HUES64 (cell line): ENCODE data around the gene MAP10.

Experiments
- H3K27ac ChIP-seq: 2 replicates; pipeline ENCODE4 v1.7.0; 2013; ENCODE audit warnings: low read depth, low read length, inconsistent platforms
- H3K27me3 ChIP-seq: 2 replicates; pipeline ENCODE4 v1.6.1; 2013; ENCODE audit warnings: mild to moderate bottlenecking, low read length; ENCODE audit not compliant: insufficient read depth
- H3K36me3 ChIP-seq: 2 replicates; pipeline ENCODE4 v1.6.1; 2013; ENCODE audit warnings: mild to moderate bottlenecking, low read length; ENCODE audit not compliant: insufficient read depth
- H3K4me1 ChIP-seq: 2 replicates; pipeline ENCODE4 v1.6.1; 2013; ENCODE audit warnings: mild to moderate bottlenecking, low read length, moderate library complexity; ENCODE audit not compliant: insufficient read depth
- H3K4me3 ChIP-seq: 2 replicates; pipeline ENCODE4 v1.5.1; 2013; ENCODE audit warnings: mild to moderate bottlenecking, low read length, moderate library complexity
- H3K9ac ChIP-seq: 2 replicates; pipeline ENCODE4 v1.6.1; 2013; ENCODE audit warnings: mild to moderate bottlenecking, low read depth, low read length
- H3K9me3 ChIP-seq: 2 replicates; pipeline ENCODE4 v1.6.1; 2013; ENCODE audit warnings: low read depth, low read length; ENCODE audit not compliant: insufficient read depth
- WGBS: fragments of 150-250, 120-280 bp; methylation state at CpG from one replicate; pipeline ENCODE4 v1.1.7; 2013; ENCODE audit warnings: missing lambda C conversion rate; 5-methylcytosine and 5-hydroxymethylcytosine counted together

Gene MAP10

DNA sequence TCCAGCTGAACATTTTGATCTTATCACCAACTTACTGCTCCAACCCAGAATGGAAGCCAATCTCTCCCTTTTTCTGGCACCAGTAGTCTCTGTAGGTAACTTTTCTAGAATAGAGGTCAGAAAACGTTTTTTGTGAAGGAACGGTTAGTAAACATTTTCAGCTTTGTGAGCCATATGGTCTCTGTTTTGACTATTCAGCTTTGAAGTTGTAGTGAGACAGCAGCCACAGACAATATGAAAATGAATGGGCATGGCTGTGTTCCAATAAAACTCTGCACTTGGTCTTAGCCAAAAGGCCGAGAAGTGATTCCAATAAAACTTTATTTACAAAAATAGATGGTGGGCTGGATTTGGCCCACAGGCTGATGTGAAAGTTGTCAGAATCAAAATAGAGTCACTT lies 28.9 kb downstream of the MAP10 start:
- H3K27me3 ChIP-seq: no peaks in the 10 kb centered on the region
- no peaks in the 10 kb centered on the region for H3K36me3 ChIP-seq
- H3K9ac ChIP-seq: no peak overlapping the region
- H3K4me1 ChIP-seq: no peaks in the 10 kb centered on the region
- no peak overlapping the region for H3K4me3 ChIP-seq
- H3K9me3 ChIP-seq: no peaks in the 10 kb centered on the region
- 86% methylated on average over 3 of the region's 3 CpGs for WGBS
- no peak overlapping the region for H3K27ac ChIP-seq

DNA sequence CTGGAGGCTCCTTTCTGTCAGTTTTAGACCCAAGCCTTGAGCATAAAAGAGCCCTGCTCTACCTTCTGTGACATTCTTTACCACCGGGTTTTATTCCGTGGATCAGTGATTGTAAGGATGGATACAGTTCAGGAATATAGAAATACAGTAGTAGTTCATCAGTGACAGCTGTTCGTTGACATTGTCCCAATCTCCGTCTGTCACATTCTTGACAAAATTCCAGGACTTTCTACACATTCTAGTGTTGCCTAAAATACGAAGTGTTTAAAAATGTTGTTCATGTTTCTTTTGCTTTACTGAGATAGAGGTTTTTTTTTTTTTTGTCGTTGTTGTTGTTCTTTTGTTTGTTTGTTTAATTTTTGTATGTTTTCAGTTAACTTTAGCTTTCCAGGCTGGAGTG lies 29.9 kb downstream of the MAP10 start:
- Histone ChIP-seq H3K9ac (no peak overlapping the region), H3K9me3 (no peaks in the 10 kb centered on the region), H3K36me3 (no peaks in the 10 kb centered on the region), H3K27me3 (no peaks in the 10 kb centered on the region), H3K4me1 (no peaks in the 10 kb centered on the region), H3K4me3 (no peak overlapping the region), H3K27ac (no peak overlapping the region)
- WGBS: 91% methylated on average over 5 of the region's 6 CpGs

DNA sequence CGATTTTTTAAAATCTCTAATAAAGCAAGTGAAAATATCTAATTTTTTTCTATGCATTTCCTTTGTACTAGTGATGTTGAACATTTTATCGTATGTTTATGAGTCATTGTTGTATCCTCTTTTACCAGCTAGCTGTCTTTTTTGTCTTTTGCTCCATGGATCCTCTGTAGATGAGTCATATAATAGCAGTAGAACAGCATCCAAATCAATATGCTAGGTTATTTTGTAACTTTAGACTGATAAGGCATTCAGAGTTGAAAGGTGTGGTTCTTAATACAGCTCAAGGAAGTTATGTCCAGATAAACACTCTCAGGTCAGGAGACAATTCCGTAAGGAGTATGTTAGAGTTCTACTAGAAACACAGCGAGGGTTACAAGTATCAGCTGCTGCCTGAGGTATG lies 31.9 kb downstream of the MAP10 start:
- Histone ChIP-seq H3K36me3 (no peaks in the 10 kb centered on the region), H3K27ac (no peak overlapping the region), H3K27me3 (no peaks in the 10 kb centered on the region), H3K4me1 (no peaks in the 10 kb centered on the region), H3K9ac (no peak overlapping the region), H3K4me3 (no peak overlapping the region), H3K9me3 (peaks cover 13% of the 10 kb centered on the region; the same call in 1 of the 2 replicates)
- 92% methylated on average over 3 of the region's 4 CpGs for WGBS

DNA sequence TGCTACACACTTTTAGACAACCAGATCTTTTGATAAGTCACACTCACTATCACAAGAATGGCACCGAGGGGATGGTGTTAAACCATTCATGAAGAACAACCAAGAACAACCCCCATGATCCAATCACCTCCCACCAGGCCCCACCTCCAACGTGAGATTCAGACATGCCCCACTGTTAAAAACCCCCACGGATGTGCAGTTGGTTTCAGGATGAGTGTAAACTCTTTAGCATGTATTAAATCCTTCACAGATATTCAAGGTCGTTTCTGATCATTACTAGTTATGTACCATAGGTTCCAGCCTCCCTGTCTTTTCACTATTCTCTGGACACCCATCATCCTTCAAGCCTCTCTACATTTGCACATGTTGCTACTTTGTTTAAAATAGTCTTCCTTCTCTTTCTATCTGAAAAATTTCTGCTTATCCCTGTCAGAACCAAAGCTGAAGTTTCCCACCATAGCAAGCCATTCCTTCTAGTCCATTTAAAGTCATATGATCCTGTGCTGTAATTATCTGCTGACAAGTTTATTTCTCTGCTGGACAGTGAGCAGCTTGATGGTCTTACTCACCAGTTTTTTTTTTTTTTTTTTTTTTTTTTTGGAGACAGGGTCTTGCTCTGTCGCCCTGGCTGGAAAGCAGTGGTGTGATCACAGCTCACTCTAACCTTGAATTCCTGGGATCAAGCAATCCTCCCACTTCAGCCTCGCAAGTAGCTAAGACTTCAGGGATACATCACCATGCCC lies 36.8 kb downstream of the MAP10 start:
- Histone ChIP-seq H3K27me3 (no peaks in the 10 kb centered on the region), H3K27ac (no peak overlapping the region), H3K36me3 (no peaks in the 10 kb centered on the region), H3K4me3 (no peak overlapping the region), H3K9ac (no peak overlapping the region), H3K4me1 (peaks cover 2% of the 10 kb centered on the region; the same call in 1 of the 2 replicates), H3K9me3 (peaks cover 13% of the 10 kb centered on the region; the same call in 1 of the 2 replicates)
- 90% methylated on average over 6 of the region's 6 CpGs for WGBS

DNA sequence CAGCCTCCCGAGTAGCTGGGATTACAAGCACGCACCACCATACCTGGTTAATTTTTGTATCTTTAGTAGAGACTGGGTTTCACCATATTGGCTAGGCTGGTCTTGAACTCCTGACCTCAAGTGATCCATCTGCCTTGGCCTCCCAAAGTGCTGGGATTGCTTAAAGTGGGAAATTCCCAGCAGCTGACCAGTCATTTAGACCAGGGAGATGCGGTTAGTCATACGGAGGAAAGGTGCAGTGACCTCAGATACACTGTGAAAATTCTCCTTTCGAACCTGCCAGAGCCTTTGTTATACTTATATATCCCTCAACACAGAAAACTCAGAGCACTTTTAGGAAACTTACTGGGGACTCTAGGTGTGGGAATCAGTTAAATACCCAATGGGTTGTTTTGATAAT lies 39.6 kb downstream of the MAP10 start:
- Histone ChIP-seq H3K9me3 (peaks cover 13% of the 10 kb centered on the region; the same call in 1 of the 2 replicates), H3K27ac (no peak overlapping the region), H3K4me3 (no peak overlapping the region), H3K4me1 (peaks cover 2% of the 10 kb centered on the region; the same call in 1 of the 2 replicates), H3K36me3 (no peaks in the 10 kb centered on the region), H3K27me3 (no peaks in the 10 kb centered on the region), H3K9ac (no peak overlapping the region)
- 95% methylated on average over 5 of the region's 5 CpGs for WGBS

DNA sequence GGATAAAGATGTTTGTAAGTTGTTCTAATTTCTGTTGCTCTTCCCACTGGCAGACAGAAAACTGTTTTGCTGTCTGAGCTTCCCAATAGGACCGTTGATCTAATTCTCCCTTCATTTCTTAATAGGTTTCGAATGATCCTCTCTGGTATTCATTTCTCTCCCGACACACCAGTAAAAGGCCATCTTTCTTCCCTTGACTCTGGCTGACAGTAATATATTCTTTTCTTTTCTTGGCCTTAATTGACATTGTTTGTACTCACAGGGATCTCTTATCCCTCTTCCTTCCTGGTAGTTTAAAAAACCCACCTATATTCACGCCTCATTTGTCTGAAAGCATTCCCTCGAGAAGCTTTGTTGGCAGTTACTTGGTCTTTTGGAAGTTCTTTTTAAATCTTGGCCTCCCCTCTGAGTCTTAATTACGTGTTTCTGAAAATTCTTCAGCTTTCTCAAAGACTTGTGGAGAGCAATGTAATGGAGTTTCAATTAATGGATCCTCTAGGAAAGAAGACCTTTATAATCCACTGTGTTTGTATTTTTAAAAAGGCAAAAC lies 40.3 kb downstream of the MAP10 start:
- Histone ChIP-seq H3K27ac (no peak overlapping the region), H3K36me3 (no peaks in the 10 kb centered on the region), H3K9ac (no peak overlapping the region), H3K4me1 (peaks cover 2% of the 10 kb centered on the region; the same call in 1 of the 2 replicates), H3K9me3 (peaks cover 11% of the 10 kb centered on the region; the same call in 1 of the 2 replicates), H3K4me3 (no peak overlapping the region), H3K27me3 (no peaks in the 10 kb centered on the region)
- 84% methylated on average over 6 of the region's 6 CpGs for WGBS

DNA sequence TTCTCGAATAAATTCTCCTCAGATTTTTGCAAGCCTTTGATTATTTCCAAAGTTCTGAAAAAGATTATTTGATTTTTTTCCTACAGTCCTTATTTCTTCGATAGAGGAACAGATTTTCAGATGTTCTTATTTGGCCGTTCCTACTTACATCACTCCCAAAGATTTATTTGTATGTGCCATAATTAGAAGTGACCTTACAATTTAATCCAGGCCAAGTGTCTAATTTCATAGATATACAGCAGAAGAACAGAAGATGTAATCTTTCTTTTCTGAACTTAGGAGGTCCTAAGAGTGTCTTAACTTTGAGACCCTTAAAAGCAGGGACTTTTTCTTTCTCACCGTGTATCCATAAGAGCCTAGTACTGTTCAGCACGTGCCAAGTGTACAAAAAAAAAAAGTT lies 46.3 kb downstream of the MAP10 start:
- H3K36me3 ChIP-seq: no peaks in the 10 kb centered on the region
- WGBS: 95% methylated on average over 2 of the region's 5 CpGs
- no peak overlapping the region for H3K9ac ChIP-seq
- H3K9me3 ChIP-seq: no peaks in the 10 kb centered on the region
- no peaks in the 10 kb centered on the region for H3K4me1 ChIP-seq
- H3K4me3 ChIP-seq: no peak overlapping the region
- no peaks in the 10 kb centered on the region for H3K27me3 ChIP-seq
- no peak overlapping the region for H3K27ac ChIP-seq

DNA sequence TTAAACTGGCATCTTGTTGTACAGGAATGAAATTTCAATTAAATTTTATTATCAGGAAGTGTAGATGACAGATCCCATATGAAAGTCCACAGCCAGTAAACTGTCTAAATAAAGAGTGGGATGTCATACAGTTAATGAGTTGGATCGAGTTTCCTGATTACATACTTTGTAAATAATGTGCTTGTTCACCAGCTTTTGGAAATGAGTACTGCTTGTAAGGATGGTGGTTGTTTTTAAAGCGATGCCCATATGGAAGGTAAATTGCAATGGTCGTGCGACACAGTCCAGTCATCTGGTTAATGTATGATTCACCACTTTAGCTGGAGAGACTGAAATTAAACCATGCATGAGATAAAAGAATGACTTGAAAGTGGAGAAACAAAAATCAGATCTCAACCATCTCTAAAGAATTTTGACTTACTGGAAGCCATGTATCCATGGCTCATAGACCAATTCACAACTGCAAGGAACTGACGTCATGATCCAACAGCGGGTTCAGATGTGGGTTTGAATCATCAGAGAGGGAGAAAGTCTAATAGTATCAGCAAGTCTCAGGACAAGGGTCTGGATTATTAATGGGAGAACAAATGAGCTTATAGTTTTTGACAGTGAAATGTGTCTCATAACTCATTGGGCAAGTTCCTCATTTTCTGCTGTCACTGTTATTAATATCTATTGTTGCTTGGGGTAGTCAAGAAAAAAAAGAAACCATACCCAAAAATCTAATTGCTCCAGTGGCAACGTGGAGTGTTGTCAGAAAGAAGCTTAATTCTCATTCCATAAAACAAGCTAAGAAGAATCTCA lies 49.0 kb downstream of the MAP10 start:
- Histone ChIP-seq H3K9me3 (no peaks in the 10 kb centered on the region), H3K4me1 (no peaks in the 10 kb centered on the region), H3K9ac (no peak overlapping the region), H3K4me3 (no peak overlapping the region), H3K27me3 (no peaks in the 10 kb centered on the region), H3K36me3 (no peaks in the 10 kb centered on the region), H3K27ac (no peak overlapping the region)
- WGBS: 90% methylated on average over 7 of the region's 7 CpGs

DNA sequence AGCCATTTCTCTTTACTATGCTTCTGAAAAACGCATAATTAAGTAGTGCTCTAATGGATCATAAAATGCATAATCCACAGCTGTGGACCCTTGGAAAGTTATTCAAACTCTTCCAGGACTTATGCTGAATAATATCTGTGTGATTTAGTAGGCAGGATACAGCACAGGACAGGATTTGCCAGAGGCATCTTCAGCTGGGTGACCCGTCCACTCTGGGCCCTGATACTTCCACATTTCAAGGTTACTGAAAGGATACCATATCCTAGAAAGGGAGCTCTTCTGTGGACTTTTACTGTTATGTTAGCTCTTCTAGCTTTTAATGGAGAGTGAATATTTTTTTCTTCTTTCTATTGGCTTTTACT lies 49.6 kb downstream of the MAP10 start:
- no peaks in the 10 kb centered on the region for H3K9me3 ChIP-seq
- WGBS: 90% methylated on average over 2 of the region's 2 CpGs
- H3K4me1 ChIP-seq: no peaks in the 10 kb centered on the region
- no peak overlapping the region for H3K4me3 ChIP-seq
- H3K27me3 ChIP-seq: no peaks in the 10 kb centered on the region
- H3K9ac ChIP-seq: no peak overlapping the region
- H3K27ac ChIP-seq: no peak overlapping the region
- no peaks in the 10 kb centered on the region for H3K36me3 ChIP-seq

DNA sequence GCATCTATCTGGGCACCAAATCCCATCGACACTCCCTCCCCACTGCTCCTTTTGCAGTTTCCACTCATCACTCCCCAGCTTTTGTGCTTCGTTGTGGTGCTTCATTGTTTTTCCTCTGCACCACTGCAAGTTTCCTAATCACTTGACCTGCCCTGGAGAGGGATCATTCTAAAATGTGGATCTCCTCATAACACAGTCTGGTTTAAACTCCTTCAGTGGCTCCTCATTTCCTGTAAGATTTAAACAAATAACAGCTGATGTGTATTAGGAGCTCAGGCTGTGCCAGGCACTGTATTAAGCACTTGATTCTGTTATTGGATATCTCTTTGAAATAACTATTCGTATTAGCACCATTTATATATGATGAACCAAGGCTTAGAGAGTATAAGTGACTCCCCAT lies 51.3 kb downstream of the MAP10 start:
- H3K27me3 ChIP-seq: no peaks in the 10 kb centered on the region
- no peak overlapping the region for H3K9ac ChIP-seq
- no peaks in the 10 kb centered on the region for H3K4me1 ChIP-seq
- no peak overlapping the region for H3K27ac ChIP-seq
- H3K9me3 ChIP-seq: no peaks in the 10 kb centered on the region
- no peak overlapping the region for H3K4me3 ChIP-seq
- H3K36me3 ChIP-seq: no peaks in the 10 kb centered on the region
- WGBS: 84% methylated on average over 2 of the region's 3 CpGs
